ENCODE results near the gene ATP11A.

The ATP11A gene

GRCh38 chr13:112759827-112760226, 70.0 kb downstream of the ATP11A start:
- DNase-seq (ENCODE audit: low read depth, low spot score) = no peak

- DNase-seq (ENCODE audit: low read depth, low spot score) = no peak
Measured at GRCh38 chr13:112760435-112760834, 70.6 kb downstream of the ATP11A start.

- no peak for DNase-seq (ENCODE audit: low read depth, low spot score)
Measured at GRCh38 chr13:112760931-112761330, 71.1 kb downstream of the ATP11A start.

GRCh38 chr13:112761701-112762689, 72.2 kb downstream of the ATP11A start:
- DNase-seq (ENCODE audit: low read depth, low spot score) = no peak

GRCh38 chr13:112762690-112763080, 72.8 kb downstream of the ATP11A start:
- no peak for DNase-seq (ENCODE audit: low read depth, low spot score)

- DNase-seq (ENCODE audit: low read depth, low spot score) = no peak
Measured at GRCh38 chr13:112764028-112764427, 74.2 kb downstream of the ATP11A start.

- DNase-seq (ENCODE audit: low read depth, low spot score) = peak; percentile 42
Measured at GRCh38 chr13:112764864-112765561, 75.2 kb downstream of the ATP11A start.

GRCh38 chr13:112765731-112766130, 75.9 kb downstream of the ATP11A start:
- DNase-seq (ENCODE audit: low read depth, low spot score) = peak; percentile 63

- DNase-seq (ENCODE audit: low read depth, low spot score) = no peak
Measured at GRCh38 chr13:112766336-112766735, 76.5 kb downstream of the ATP11A start.

- DNase-seq (ENCODE audit: low read depth, low spot score) = no peak
Measured at GRCh38 chr13:112767506-112768471, 78.0 kb downstream of the ATP11A start.

GRCh38 chr13:112768795-112769481, 79.1 kb downstream of the ATP11A start:
- no peak for DNase-seq (ENCODE audit: low read depth, low spot score)

- DNase-seq (ENCODE audit: low read depth, low spot score) = no peak
Measured at GRCh38 chr13:112769615-112770014, 79.8 kb downstream of the ATP11A start.

- DNase-seq (ENCODE audit: low read depth, low spot score) = no peak
Measured at GRCh38 chr13:112770504-112770903, 80.7 kb downstream of the ATP11A start.

GRCh38 chr13:112771139-112771876, 81.5 kb downstream of the ATP11A start:
- DNase-seq (ENCODE audit: low read depth, low spot score) = no peak

GRCh38 chr13:112771877-112772538, 82.2 kb downstream of the ATP11A start:
- no peak for DNase-seq (ENCODE audit: low read depth, low spot score)

GRCh38 chr13:112772539-112772909, 82.7 kb downstream of the ATP11A start:
- DNase-seq (ENCODE audit: low read depth, low spot score) = no peak

- DNase-seq (ENCODE audit: low read depth, low spot score) = no peak
Measured at GRCh38 chr13:112772929-112773328, 83.1 kb downstream of the ATP11A start.

GRCh38 chr13:112773601-112774447, 84.0 kb downstream of the ATP11A start:
- no peak for DNase-seq (ENCODE audit: low read depth, low spot score)

- DNase-seq (ENCODE audit: low read depth, low spot score) = no peak
Measured at GRCh38 chr13:112774448-112774792, 84.6 kb downstream of the ATP11A start.

Data from ELF-1 (cell line).